CD8-positive, alpha-beta memory T cell (primary cell): Measurements from ENCODE around the gene KLHL5. TPM values are rescaled to one million over a fixed set of nuclear protein-coding genes. Genes with fewer than 3 reads are reported as not detected.
"Not testable (repeated sequence)": the region's sequence is repeated elsewhere in the genome, so short reads cannot be mapped to it uniquely, and the experiment has no call there.

Source experiments
- CTCF ChIA-PET: fragments of 350-600 bp; sonication (Branson Sonifier 250); formaldehyde crosslinking; loops from one replicate; lab custom pipeline; 2021; ENCODE audit warnings: antibody characterized with exemption; lab: Charles Lee
- POLR2A ChIA-PET: fragments of 350-600 bp; sonication (Branson Sonifier 250); formaldehyde crosslinking; loops from one replicate; lab custom pipeline; 2021; ENCODE audit warnings: antibody characterized with exemption; lab: Charles Lee
- DNase-seq, 5 donors: peaks; one replicate each; pipeline versions ENCODE4 v3.0.0 to v3.0.0-alpha.2; 2020 to 2022; ENCODE audit warnings: mixed read lengths in 1 of 5
- H3K27ac ChIP-seq: one replicate; pipeline ENCODE4 v1.7.0; 2013; ENCODE audit warnings: low read depth, mild to moderate bottlenecking, low read length, moderate library complexity
- H3K27me3 ChIP-seq: 2 replicates; pipeline ENCODE4 v1.7.0; 2013; ENCODE audit warnings: low read length, mild to moderate bottlenecking; ENCODE audit not compliant: insufficient read depth, poor library complexity, severe bottlenecking
- H3K36me3 ChIP-seq: 2 replicates; pipeline ENCODE4 v1.7.0; 2013; ENCODE audit warnings: mild to moderate bottlenecking, low read length, moderate library complexity; ENCODE audit not compliant: insufficient read depth
- H3K4me1 ChIP-seq: 2 replicates; pipeline ENCODE4 v1.7.0; 2013; ENCODE audit warnings: mild to moderate bottlenecking, low read length, moderate library complexity; ENCODE audit not compliant: insufficient read depth
- H3K4me3 ChIP-seq: 2 replicates; pipeline ENCODE4 v1.7.0; 2013; ENCODE audit warnings: mild to moderate bottlenecking, low read length
- H3K9me3 ChIP-seq: 2 replicates; pipeline ENCODE4 v1.7.0; 2013; ENCODE audit warnings: mild to moderate bottlenecking, low read length
- H3K27ac Mint-ChIP-seq, 8 donors: one replicate each; pipeline ENCODE4 v1.8.0; 2020 to 2021; ENCODE audit warnings: mixed read lengths in 8 of 8, mild to moderate bottlenecking in 6 of 8, inconsistent platforms in 3 of 8, moderate library complexity in 3 of 8
- H3K27me3 Mint-ChIP-seq, 2 donors: one replicate each; pipeline ENCODE4 v1.8.0; 2020 to 2021; ENCODE audit warnings: mixed read lengths in 2 of 2, mild to moderate bottlenecking in 1 of 2, moderate library complexity in 1 of 2
- H3K36me3 Mint-ChIP-seq, 3 donors: one replicate each; pipeline ENCODE4 v1.8.0; 2020 to 2021; ENCODE audit warnings: mixed read lengths in 3 of 3, inconsistent platforms in 1 of 3, mild to moderate bottlenecking in 1 of 3
- H3K4me1 Mint-ChIP-seq, 3 donors: one replicate each; pipeline ENCODE4 v1.8.0; 2020 to 2021; ENCODE audit warnings: mixed read lengths in 3 of 3, inconsistent platforms in 1 of 3, mild to moderate bottlenecking in 1 of 3
- H3K4me3 Mint-ChIP-seq, 7 donors: one replicate each; pipeline ENCODE4 v1.8.0; 2020 to 2021; ENCODE audit warnings: mixed read lengths in 7 of 7, mild to moderate bottlenecking in 6 of 7, moderate library complexity in 4 of 7, inconsistent platforms in 2 of 7
- H3K9me3 Mint-ChIP-seq, 5 donors: one replicate each; pipeline ENCODE4 v1.8.0; 2020 to 2022; ENCODE audit warnings: mixed read lengths in 5 of 5, mild to moderate bottlenecking in 3 of 5, moderate library complexity in 2 of 5, inconsistent platforms in 1 of 5
- polyA plus RNA-seq: library from polyadenylated mRNA; unstranded; fragments of 300-500 nt; fragmentation: Illumina TruSeq; gene quantifications from one replicate; pipeline ENCODE4 v1.2.3, GENCODE V29; 2021
- total RNA-seq, 2 experiments: library from RNA; stranded (reverse); gene quantifications; one replicate each; pipeline ENCODE4 v1.2.3, GENCODE V29; 2021

KLHL5 gene
- total and polyA plus RNA-seq, 3 experiments from 2014 or later = 8.3 to 13.0 (median 11.7) TPM

DNA sequence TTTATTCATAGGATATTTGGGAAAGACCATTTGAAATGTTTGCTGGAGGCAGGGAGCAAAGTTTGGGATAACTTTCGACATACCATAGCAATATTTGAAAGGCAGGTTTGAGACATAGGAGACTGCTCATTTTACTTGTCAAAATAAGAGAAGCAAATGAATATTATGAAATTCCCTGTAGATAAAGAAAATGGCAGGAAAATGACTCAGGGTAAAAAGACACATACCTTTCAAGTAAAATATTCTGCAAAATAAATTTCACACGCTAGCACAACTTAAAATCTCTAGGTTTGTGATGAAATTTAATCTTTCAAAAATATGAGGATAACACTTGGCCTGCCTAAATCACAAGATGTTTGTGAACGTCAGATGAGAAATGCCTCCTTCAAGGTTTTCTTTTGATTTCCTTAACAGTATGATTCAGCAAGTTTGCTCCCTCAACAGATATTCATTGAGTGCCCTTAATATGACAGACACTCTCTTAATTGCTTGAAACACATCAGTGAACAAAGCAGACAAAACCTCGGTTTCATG is 36.4 kb upstream of the KLHL5 start:
- H3K9me3 ChIP-seq = no peaks in the 10 kb centered on the region
- Mint-ChIP-seq H3K27ac (peak overlapping the region in 2 of 8 donors; percentile 7 to 17), H3K4me1 (peaks cover 33 to 59% (median 59%) of the 10 kb centered on the region in 3 donors), H3K27me3 (no peaks in the 10 kb centered on the region), H3K4me3 (no peak overlapping the region), H3K9me3 (no peaks in the 10 kb centered on the region), H3K36me3 (peaks cover 8 to 22% (median 16%) of the 10 kb centered on the region in 3 donors)
- ChIA-PET POLR2A (no interaction called here), CTCF (no interaction called here)
- H3K4me1 ChIP-seq = peaks cover 26% of the 10 kb centered on the region
- H3K4me3 ChIP-seq = no peak overlapping the region
- H3K36me3 ChIP-seq = no peaks in the 10 kb centered on the region
- H3K27me3 ChIP-seq = no peaks in the 10 kb centered on the region
- DNase-seq = no peak
- peak overlapping the region; percentile 10 for H3K27ac ChIP-seq

DNA sequence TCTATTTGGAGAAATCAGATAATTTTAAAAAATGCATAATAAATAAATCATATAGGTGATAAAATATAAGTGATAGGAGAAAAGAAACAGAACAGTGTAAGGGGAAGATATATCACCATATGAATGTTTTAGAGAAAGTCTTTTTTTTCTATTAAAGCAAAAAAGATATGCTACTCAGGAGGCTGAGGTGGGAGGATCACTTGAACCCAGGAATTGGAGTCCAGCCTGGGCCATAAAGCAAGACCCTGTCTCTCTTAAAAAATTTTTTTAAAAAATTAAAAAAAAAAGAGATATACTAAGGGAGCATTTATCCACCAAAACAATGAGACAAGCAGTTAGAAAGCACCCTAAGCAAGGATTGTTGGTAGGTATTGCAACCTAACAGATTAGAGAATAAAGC is 35.9 kb upstream of the KLHL5 start:
- H3K36me3 Mint-ChIP-seq = peaks cover 8 to 22% (median 16%) of the 10 kb centered on the region in 3 donors
- H3K4me3 Mint-ChIP-seq = no peak overlapping the region
- H3K9me3 ChIP-seq = no peaks in the 10 kb centered on the region
- ChIA-PET POLR2A (no interaction called here), CTCF (no interaction called here)
- DNase-seq = no peak
- H3K4me3 ChIP-seq = no peak overlapping the region
- H3K27ac Mint-ChIP-seq = peak overlapping the region in 1 of 8 donors; percentile 7
- H3K27ac ChIP-seq = no peak overlapping the region
- H3K27me3 ChIP-seq = no peaks in the 10 kb centered on the region
- H3K36me3 ChIP-seq = no peaks in the 10 kb centered on the region
- H3K4me1 ChIP-seq = peaks cover 26% of the 10 kb centered on the region
- H3K27me3 Mint-ChIP-seq = no peaks in the 10 kb centered on the region
- peaks cover 33 to 59% (median 59%) of the 10 kb centered on the region in 3 donors for H3K4me1 Mint-ChIP-seq
- H3K9me3 Mint-ChIP-seq = no peaks in the 10 kb centered on the region

DNA sequence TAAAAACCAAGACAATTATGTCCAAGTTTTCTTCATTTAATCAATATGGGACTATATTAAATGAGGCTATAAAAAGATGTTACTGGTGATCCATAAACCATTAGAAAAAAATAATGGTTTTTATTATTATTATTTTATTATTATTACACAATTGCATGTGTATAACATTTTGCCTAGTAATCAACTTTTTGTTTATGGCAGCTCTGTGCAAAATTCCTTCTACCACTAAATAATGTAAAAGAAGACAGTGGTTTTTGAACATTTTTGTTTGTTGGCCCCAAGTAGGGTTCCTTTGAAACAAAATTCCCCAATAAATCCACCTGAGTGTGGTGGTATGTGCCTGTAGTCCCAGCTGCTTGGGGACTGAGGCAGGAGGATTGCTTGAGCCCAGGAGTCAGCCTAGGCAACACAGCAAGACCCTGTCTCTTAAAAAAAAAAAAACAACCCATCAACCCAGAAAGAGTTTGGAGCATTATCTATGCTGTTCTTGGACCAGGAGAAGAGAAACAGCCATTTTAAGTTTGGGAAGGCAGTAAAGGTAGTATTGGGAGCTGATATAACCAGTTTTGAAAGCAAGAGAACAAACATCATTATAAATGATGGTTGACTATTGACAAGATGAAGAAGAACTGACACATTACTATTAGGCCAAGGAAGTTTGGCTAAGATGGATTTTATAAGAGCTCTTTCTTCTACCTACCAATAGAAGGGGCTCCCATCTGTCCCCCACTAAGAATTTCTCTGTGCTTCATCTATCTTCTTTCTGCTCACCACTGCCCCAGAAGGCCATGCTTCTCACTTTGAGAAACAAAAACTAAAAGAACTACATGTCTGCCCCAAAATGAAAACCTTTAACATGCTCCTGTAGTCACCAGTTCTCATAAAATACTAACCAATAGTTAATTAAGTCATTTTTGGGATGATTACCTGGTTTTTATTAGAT is 32.0 kb upstream of the KLHL5 start:
- H3K4me1 ChIP-seq = peaks cover 46% of the 10 kb centered on the region
- H3K27me3 ChIP-seq = no peaks in the 10 kb centered on the region
- peak overlapping the region; percentile 79 to 91 (median 84) for H3K4me3 Mint-ChIP-seq
- H3K4me3 ChIP-seq = peak overlapping the region; percentile 58
- H3K36me3 Mint-ChIP-seq = peaks cover 0 to 10% (median 0%) of the 10 kb centered on the region in 3 donors
- no peaks in the 10 kb centered on the region for H3K9me3 Mint-ChIP-seq
- peak overlapping the region; percentile 75 to 96 (median 88) for H3K27ac Mint-ChIP-seq
- no peaks in the 10 kb centered on the region for H3K36me3 ChIP-seq
- no peaks in the 10 kb centered on the region for H3K27me3 Mint-ChIP-seq
- peaks cover 43 to 66% (median 64%) of the 10 kb centered on the region in 3 donors for H3K4me1 Mint-ChIP-seq
- H3K9me3 ChIP-seq = no peaks in the 10 kb centered on the region
- ChIA-PET POLR2A (interaction anchor here (1.8 kb wide), 1 partner anchor 14 kb away, joined by 10 read pairs; no protein-coding TSS in a partner anchor), CTCF (interaction anchor here (1.0 to 2.9 kb wide), 4 partner anchors 12 to 127 kb away, joined by 3 to 14 read pairs (median 4); no protein-coding TSS in a partner anchor)
- peak in 2 of 5 donors; percentile 10 to 22 for DNase-seq
- H3K27ac ChIP-seq = peak overlapping the region; percentile 56

DNA sequence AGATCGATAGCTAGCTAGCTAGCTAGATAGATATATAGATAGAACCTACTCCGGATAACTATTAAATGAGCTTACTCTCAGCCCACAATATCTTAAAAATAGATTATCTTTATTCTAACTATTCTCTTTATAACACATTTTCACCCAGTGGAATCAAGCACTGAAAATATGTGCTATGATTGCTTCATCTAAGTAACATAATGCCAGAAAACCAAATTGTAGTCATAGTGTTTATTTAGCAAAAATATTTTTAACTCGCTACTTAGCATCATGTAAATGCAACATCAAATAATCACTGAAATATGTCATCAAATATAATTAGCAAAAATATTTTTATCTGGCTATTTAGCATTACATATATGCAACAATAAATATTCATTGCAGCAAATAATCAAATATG is 31.3 kb upstream of the KLHL5 start:
- Mint-ChIP-seq H3K36me3 (peaks cover 0 to 7% (median 0%) of the 10 kb centered on the region in 3 donors), H3K27me3 (no peaks in the 10 kb centered on the region), H3K27ac (peak overlapping the region; percentile 75 to 96 (median 88)), H3K4me3 (peak overlapping the region; percentile 79 to 91 (median 84)), H3K9me3 (no peaks in the 10 kb centered on the region), H3K4me1 (peaks cover 42 to 61% (median 58%) of the 10 kb centered on the region in 3 donors)
- no peak for DNase-seq
- Histone ChIP-seq H3K36me3 (no peaks in the 10 kb centered on the region), H3K4me3 (peak overlapping the region; percentile 58), H3K9me3 (no peaks in the 10 kb centered on the region), H3K27me3 (no peaks in the 10 kb centered on the region), H3K27ac (peak overlapping the region; percentile 56), H3K4me1 (peaks cover 46% of the 10 kb centered on the region)
- CTCF ChIA-PET = interaction anchor here (1.0 to 2.9 kb wide), 3 partner anchors 11 to 128 kb away, joined by 3 to 14 read pairs (median 5); no protein-coding TSS in a partner anchor
- POLR2A ChIA-PET = interaction anchor here (0.5 to 1.8 kb wide), 3 partner anchors 13 to 43 kb away, joined by 3 to 10 read pairs (median 3); no protein-coding TSS in a partner anchor

DNA sequence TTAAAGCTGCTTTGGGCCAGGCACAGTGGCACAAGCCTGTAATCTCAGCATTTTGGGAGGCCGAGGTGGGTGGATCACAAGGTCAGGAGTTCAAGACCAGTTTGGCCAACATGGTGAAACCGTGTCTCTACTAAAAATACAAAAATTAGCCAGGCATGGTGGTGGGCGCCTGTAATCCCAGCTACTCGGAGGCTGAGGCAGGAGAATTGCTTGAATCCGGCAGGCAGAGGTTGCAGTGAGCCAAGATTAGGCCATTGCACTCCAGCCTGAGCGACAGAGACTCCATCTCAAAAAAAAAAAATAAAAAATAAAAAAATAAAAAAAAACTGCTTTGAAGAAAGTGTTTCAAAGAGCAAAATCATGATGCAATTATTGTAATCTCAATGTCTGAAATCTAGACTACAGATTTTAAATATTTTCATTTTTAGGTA is 30.4 kb upstream of the KLHL5 start:
- not testable (repeated sequence) for H3K27me3 Mint-ChIP-seq, H3K36me3 ChIP-seq, H3K27me3 ChIP-seq, H3K36me3 Mint-ChIP-seq, H3K9me3 ChIP-seq, H3K9me3 Mint-ChIP-seq
- H3K27ac ChIP-seq = peak overlapping the region; percentile 56
- POLR2A ChIA-PET = interaction anchor here (0.6 to 1.6 kb wide), 3 partner anchors 13 to 387 kb away, joined by 3 to 4 read pairs (median 3); no protein-coding TSS in a partner anchor
- CTCF ChIA-PET = interaction anchor here (1.6 kb wide), 1 partner anchor 9 kb away, joined by 4 read pairs; no protein-coding TSS in a partner anchor
- H3K4me1 ChIP-seq = peaks cover 46% of the 10 kb centered on the region
- H3K4me3 ChIP-seq = peak overlapping the region; percentile 58
- Mint-ChIP-seq H3K4me1 (peaks cover 39 to 61% (median 53%) of the 10 kb centered on the region in 3 donors), H3K4me3 (peak overlapping the region; percentile 79 to 91 (median 84)), H3K27ac (peak overlapping the region in 7 of 8 donors; percentile 36 to 96 (median 92))
- peak in 1 of 5 donors; percentile 3 for DNase-seq

DNA sequence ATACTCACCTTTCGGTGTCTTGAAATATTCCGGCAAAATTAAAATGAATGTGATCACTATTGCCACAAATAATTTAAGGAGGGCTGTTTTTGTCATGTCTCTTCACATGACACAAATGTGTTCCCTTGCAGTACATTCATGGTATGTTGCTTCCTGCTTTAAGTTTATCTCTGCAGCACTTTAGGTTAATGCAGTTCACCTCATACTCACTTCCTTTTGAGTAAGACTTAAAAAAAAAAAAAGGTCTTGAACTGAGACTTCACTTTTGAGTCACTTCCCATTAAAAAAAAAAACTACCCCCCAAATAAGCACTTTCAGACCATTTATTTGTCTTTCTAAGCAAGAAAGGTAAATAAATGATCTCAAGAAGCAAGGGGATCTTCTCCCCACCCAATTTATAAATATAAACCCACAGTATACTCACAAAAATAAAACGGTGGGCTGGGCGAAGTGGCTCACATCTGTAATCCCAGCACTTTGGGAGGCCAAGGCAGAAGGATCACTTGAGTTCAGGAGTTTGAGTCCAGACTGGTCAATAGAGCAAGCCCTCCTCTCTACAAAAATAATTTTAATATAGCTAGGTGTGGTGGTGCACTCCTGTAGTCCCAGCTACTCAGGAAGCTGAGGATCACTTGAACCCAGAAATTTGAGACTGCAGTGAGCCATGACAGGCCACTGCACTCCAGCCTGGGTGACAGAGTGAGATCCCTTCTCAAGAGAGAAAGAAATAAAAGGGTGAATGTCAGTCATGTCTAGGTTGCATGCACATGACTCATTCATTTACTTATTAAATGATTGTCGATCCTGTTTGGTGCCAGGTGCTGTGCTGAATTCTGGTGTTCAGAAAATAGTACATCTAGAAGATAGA is 29.6 kb upstream of the KLHL5 start, which contains the start of gene TMEM156:
TMEM156 (minus strand) TSS at position 192 of the 868 bp plus-strand sequence; CDS start at position 96, 96 bp downstream.
- Mint-ChIP-seq H3K9me3 (no peaks in the 10 kb centered on the region), H3K4me1 (peaks cover 34 to 54% (median 45%) of the 10 kb centered on the region in 3 donors)
- POLR2A ChIA-PET = interaction anchor here (0.5 to 1.6 kb wide), 2 partner anchors 12 to 13 kb away, joined by 3 to 4 read pairs; no protein-coding TSS in a partner anchor

DNA sequence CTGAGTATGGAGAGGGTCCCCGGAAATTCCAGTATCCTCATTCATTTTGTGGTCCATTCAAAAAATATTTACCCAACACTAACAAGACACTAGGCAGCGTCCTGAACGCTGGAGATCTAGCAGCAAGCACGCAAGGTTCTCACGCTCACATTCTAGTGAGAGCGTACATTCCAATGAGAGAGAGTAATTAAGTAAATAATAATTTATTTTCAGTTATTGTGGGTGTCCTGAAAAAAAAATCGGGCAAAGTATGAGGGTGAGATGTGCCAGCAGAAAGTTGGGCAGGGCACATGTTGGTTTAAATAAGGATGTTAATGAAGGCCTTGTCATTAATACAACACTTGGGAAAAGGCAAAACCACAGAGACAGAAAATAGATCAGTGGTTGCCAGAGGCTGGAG is 25.9 kb upstream of the KLHL5 start:
- Histone ChIP-seq H3K4me1 (peaks cover 20% of the 10 kb centered on the region), H3K4me3 (no peak overlapping the region), H3K9me3 (no peaks in the 10 kb centered on the region), H3K36me3 (no peaks in the 10 kb centered on the region), H3K27me3 (no peaks in the 10 kb centered on the region), H3K27ac (no peak overlapping the region)
- POLR2A ChIA-PET = no interaction called here
- DNase-seq = no peak
- peaks cover 15 to 28% (median 20%) of the 10 kb centered on the region in 3 donors for H3K4me1 Mint-ChIP-seq
- CTCF ChIA-PET = no interaction called here
- peaks cover 0 to 3% (median 0%) of the 10 kb centered on the region in 3 donors for H3K36me3 Mint-ChIP-seq
- no peaks in the 10 kb centered on the region for H3K27me3 Mint-ChIP-seq
- no peak overlapping the region for H3K4me3 Mint-ChIP-seq
- H3K27ac Mint-ChIP-seq = peak overlapping the region in 5 of 8 donors; percentile 6 to 50 (median 43)
- H3K9me3 Mint-ChIP-seq = no peaks in the 10 kb centered on the region

More for the DNA sequence above, 29.6 kb upstream of the KLHL5 start, which contains the start of gene TMEM156:
- Mint-ChIP-seq H3K4me3 (peak within 1 kb of the TSS; percentile 79 to 91 (median 84)), H3K27me3 (no peaks in the 10 kb centered on the region), H3K36me3 (peaks cover 0 to 6% (median 0%) of the 10 kb centered on the region in 3 donors), H3K27ac (peak within 1 kb of the TSS; percentile 74 to 97 (median 92))
- Histone ChIP-seq H3K36me3 (no peaks in the 10 kb centered on the region), H3K4me3 (peak within 1 kb of the TSS; percentile 58), H3K27ac (peak within 1 kb of the TSS; percentile 56), H3K9me3 (no peaks in the 10 kb centered on the region), H3K27me3 (no peaks in the 10 kb centered on the region), H3K4me1 (peaks cover 39% of the 10 kb centered on the region)
- DNase-seq = peak in 2 of 5 donors; percentile 69 to 70
- CTCF ChIA-PET = interaction anchor here (1.6 kb wide), 1 partner anchor 8 kb away, joined by 4 read pairs; no protein-coding TSS in a partner anchor
